ENCODE results near the gene ZBED2. TPM values are rescaled to one million over a fixed set of nuclear protein-coding genes. Genes with fewer than 3 reads are reported as not detected.

Gene ZBED2
- total and polyA plus RNA-seq, 2 of the 13 experiments (the other 11 are each of a cell fraction or from before 2014, with no cell fraction given), result 0.04 TPM; not detected in 1

- no TSS peak for BruUV-seq (replicated peaks)
- no peak for DNase-seq (ENCODE audit: low spot score)
- H3K4me2 ChIP-seq (ENCODE audit: low read depth, low read length), result no peak overlapping the region
- no peak overlapping the region for H3K4me3 ChIP-seq (replicated peaks in 1 of 3; ENCODE audit: insufficient read depth in 1 of 3, low read depth in 2 of 3, low read length in 3 of 3)
- H3K36me3 ChIP-seq (replicated peaks in 1 of 2; ENCODE audit: control insufficient read depth in 1 of 2, insufficient read depth in 2 of 2, low read length in 2 of 2), result no peaks in the 10 kb centered on the region
- no peaks in the 10 kb centered on the region for H3K79me2 ChIP-seq (ENCODE audit: insufficient read depth, low read length)
- in situ Hi-C loops (cut with HindIII; ENCODE audit: extremely low pct_ligation_motif_present, low pct_unique_long_range_greater_than_20kb) (no loop called here), intact Hi-C loops (cut with micrococcal nuclease; ENCODE audit: unreplicated experiment) (no loop called here)
- no peaks in the 10 kb centered on the region for H3K27me3 ChIP-seq (ENCODE audit: control insufficient read depth in 1 of 2, insufficient read depth in 2 of 2, low read length in 2 of 2)
- H3K9ac ChIP-seq (ENCODE audit: insufficient read depth, low read depth, low read length), result no peak overlapping the region
- ChIA-PET CTCF (ENCODE audit: low intra/inter-chr PET ratio, low total read pairs) (no interaction called here), POLR2A (no interaction called here)
- no peak overlapping the region for H2AFZ ChIP-seq (ENCODE audit: low read length)
- 13% methylated on average over 3 of the region's 3 CpGs for WGBS (ENCODE audit: low lambda C conversion rate)
- no peak for FAIRE-seq
- no peak overlapping the region for H3K27ac ChIP-seq (ENCODE audit: extremely low read length, insufficient read depth, low read length)
- ATAC-seq, result no peak
- H3K9me3 ChIP-seq (ENCODE audit: low read length), result no peaks in the 10 kb centered on the region
- no peaks in the 10 kb centered on the region for H3K4me1 ChIP-seq (ENCODE audit: insufficient read depth, low read length)
- H4K20me1 ChIP-seq (ENCODE audit: insufficient read depth, low read length), result no peaks in the 10 kb centered on the region
- TF ChIP-seq ZBTB37 (CRISPR knock-in tag; IDR thresholded peaks at IDR 0.05) (no peak), PREB (CRISPR knock-in tag; IDR thresholded peaks at IDR 0.05) (no peak), CERS6 (CRISPR knock-in tag; IDR thresholded peaks at IDR 0.05) (no peak), ZNF10 (CRISPR knock-in tag; IDR thresholded peaks at IDR 0.05; ENCODE audit: borderline replicate concordance, low read depth) (no peak), ZNF839 (CRISPR knock-in tag; IDR thresholded peaks at IDR 0.05; ENCODE audit: borderline replicate concordance) (no peak), ZHX2 (IDR thresholded peaks at IDR 0.05; ENCODE audit: low read depth) (no peak), ZHX2 (CRISPR knock-in tag; IDR thresholded peaks at IDR 0.05; ENCODE audit: borderline replicate concordance) (no peak), MTF2 (CRISPR knock-in tag; IDR thresholded peaks at IDR 0.05; ENCODE audit: borderline replicate concordance) (no peak), ZFP36L1 (CRISPR knock-in tag; IDR thresholded peaks at IDR 0.05) (no peak), ZNF597 (CRISPR knock-in tag; IDR thresholded peaks at IDR 0.05) (no peak)
Measured at GRCh38 chr3:111607240-111607920, 12.2 kb upstream of the ZBED2 start.
